ENCODE data around the gene PSORS1C2. TPM values are rescaled to one million over a fixed set of nuclear protein-coding genes. Genes with fewer than 3 reads are reported as not detected.

The PSORS1C2 gene
- total RNA-seq, 1 experiment from 2014 or later = 0.55 TPM

GRCh38 chr6:31131595-31131994, 7.3 kb downstream of the PSORS1C2 start (continued):
- TF ChIP-seq ZBTB43 (CRISPR knock-in tag; IDR thresholded peaks at IDR 0.05) = no peak
- no peak for TF ChIP-seq ELF4 (CRISPR knock-in tag; IDR thresholded peaks at IDR 0.05; ENCODE audit: low read depth)

- H3K27me3 Mint-ChIP-seq (ENCODE audit: low read depth) = peaks cover 10% of the 10 kb centered on the region
- CTCF ChIA-PET = interaction anchor here (0.8 to 6.8 kb wide), 8 partner anchors 9 to 79 kb away, joined by 3 to 90 read pairs (median 4); partner anchors contain the start of genes C6orf15 and PSORS1C1
- no peak overlapping the region for H3K27ac Mint-ChIP-seq
- no peak for ATAC-seq
- POLR2A ChIA-PET = interaction anchor here (0.8 kb wide), 1 partner anchor 1386 kb away, joined by 4 read pairs; no protein-coding TSS in a partner anchor
- no peak for DNase-seq (ENCODE audit: low spot score)
- no peak overlapping the region for H3K4me3 Mint-ChIP-seq
- H3K36me3 Mint-ChIP-seq = no peaks in the 10 kb centered on the region
- peaks cover 4% of the 10 kb centered on the region; the same call in 1 of the 2 replicates for H3K9me3 Mint-ChIP-seq
- peaks cover 30% of the 10 kb centered on the region for H3K4me1 Mint-ChIP-seq
- TF ChIP-seq ATF6 (CRISPR knock-in tag; IDR thresholded peaks at IDR 0.05) (no peak), USF1 (CRISPR knock-in tag; IDR thresholded peaks at IDR 0.05) (no peak), ZNF121 (CRISPR knock-in tag; IDR thresholded peaks at IDR 0.05) (peak; percentile 74; the same call in 1 of the 2 replicates), E2F1 (CRISPR knock-in tag; IDR thresholded peaks at IDR 0.05) (no peak)
Observed at GRCh38 chr6:31130751-31131150, 8.1 kb downstream of the PSORS1C2 start.

- CTCF ChIA-PET = interaction anchor here (0.5 to 6.8 kb wide), 14 partner anchors 8 to 238 kb away, joined by 3 to 90 read pairs (median 4); partner anchors contain the start of genes C6orf15 and PSORS1C1
- Mint-ChIP-seq H3K4me3 (no peak overlapping the region), H3K27me3 (ENCODE audit: low read depth) (peaks cover 10% of the 10 kb centered on the region), H3K36me3 (no peaks in the 10 kb centered on the region), H3K27ac (no peak overlapping the region), H3K4me1 (peaks cover 39% of the 10 kb centered on the region), H3K9me3 (peaks cover 4% of the 10 kb centered on the region; the same call in 1 of the 2 replicates)
- ATAC-seq (no peak), DNase-seq (ENCODE audit: low spot score) (no peak)
- POLR2A ChIA-PET = interaction anchor here (0.6 kb wide), 1 partner anchor 32 kb away, joined by 8 read pairs; no protein-coding TSS in a partner anchor
- no peak for TF ChIP-seq MYBL2 (CRISPR knock-in tag; IDR thresholded peaks at IDR 0.05)
- TF ChIP-seq FOXP1 (CRISPR knock-in tag; IDR thresholded peaks at IDR 0.05; ENCODE audit: borderline replicate concordance) = no peak
- no peak for TF ChIP-seq GTF2I (CRISPR knock-in tag; conservative IDR thresholded peaks at IDR 0.05)
- TF ChIP-seq NFYB (CRISPR knock-in tag; conservative IDR thresholded peaks at IDR 0.05; ENCODE audit: low read depth) = no peak
- TF ChIP-seq GRHL2 (CRISPR knock-in tag; IDR thresholded peaks at IDR 0.05; ENCODE audit: insufficient replicate concordance, severe bottlenecking) = no peak
- TF ChIP-seq OVOL2 (CRISPR knock-in tag; IDR thresholded peaks at IDR 0.05; ENCODE audit: borderline replicate concordance) = no peak
- TF ChIP-seq ZNF423 (CRISPR knock-in tag; IDR thresholded peaks at IDR 0.05) = no peak
- no peak for TF ChIP-seq USF1 (CRISPR knock-in tag; IDR thresholded peaks at IDR 0.05)
- no peak for TF ChIP-seq TP53 (CRISPR knock-in tag; IDR thresholded peaks at IDR 0.05)
- TF ChIP-seq NR3C1 (CRISPR knock-in tag; conservative IDR thresholded peaks at IDR 0.05; ENCODE audit: low read depth) = no peak
Observed at GRCh38 chr6:31129130-31129529, 9.7 kb downstream of the PSORS1C2 start.

Data from WTC11 (cell line).